GM21526 (cell line): Measurements from ENCODE around the gene XRCC1.

Experiments
- ATAC-seq: cut with Tn5 transposase; IDR thresholded peaks from one replicate; pipeline ENCODE4 v1.9.1; 2021; ENCODE audit warnings: moderate library complexity; ENCODE audit not compliant: unreplicated experiment, low FRiP score

XRCC1 gene

GRCh38 chr19:43578787-43579186, 3.5 kb upstream of the XRCC1 start:
- no peak for ATAC-seq

GRCh38 chr19:43575955-43576878, 890 bp upstream of the XRCC1 start:
- ATAC-seq: no peak

DNA sequence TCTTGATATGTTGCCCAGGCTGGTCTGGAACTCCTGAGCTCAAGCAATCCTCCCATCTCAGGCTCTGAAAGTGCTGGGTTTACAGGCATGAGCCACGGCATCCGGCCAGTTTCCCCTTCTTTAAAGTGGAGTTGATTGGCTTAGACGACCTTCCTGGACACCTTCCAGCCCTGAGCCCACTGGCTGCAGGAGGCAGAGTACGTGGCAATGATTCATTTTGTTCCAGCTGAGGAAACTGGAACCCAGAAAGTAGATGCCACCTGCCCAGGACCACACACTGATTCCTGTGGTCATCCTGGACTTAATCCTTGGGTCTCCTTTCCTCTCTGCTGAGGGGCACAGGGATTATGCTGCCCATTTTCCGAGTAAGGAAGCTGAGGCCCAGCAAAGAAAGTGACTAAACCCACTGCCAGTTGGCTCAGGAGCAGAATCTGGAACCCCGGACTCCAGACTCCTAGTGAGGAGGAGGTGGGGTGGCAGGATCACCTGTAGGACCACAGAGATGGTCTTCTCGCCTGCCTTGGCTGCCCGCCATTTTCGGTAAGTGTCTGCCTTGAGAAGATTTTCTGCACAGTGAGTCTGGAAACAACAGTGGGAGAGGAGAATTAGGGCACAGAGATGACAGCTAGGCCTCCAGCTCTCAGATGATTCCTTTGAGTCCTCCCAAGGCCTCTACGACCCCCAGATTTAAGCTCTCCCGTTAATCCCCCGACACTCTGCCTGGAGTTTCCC, 737 bp downstream of the XRCC1 start:
- no peak for ATAC-seq

DNA sequence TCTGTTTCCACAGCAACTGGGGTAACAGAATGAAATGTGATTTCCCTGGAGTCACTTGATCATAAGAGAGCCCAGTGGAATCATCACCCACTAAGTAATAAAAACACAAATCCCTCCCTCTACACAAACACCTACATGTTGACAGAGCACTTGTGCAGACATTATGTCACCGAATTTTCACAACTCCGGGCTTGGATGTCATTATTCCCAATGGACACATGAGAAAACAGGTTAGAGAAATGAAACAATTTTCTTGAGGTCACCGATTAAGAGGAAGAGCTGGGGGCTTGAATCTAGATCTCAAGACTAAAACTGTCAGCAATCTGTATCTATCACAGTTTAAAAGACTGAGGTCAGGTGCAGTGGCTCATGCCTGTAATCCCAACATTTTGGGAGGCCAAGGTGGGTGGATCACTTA, 3.1 kb downstream of the XRCC1 start:
- ATAC-seq: no peak

- no peak for ATAC-seq
Observed at GRCh38 chr19:43570174-43570791, 5.0 kb downstream of the XRCC1 start.

GRCh38 chr19:43569657-43570056, 5.7 kb downstream of the XRCC1 start:
- no peak for ATAC-seq

- ATAC-seq: no peak
Observed at GRCh38 chr19:43564800-43565199, 10.5 kb downstream of the XRCC1 start.

DNA sequence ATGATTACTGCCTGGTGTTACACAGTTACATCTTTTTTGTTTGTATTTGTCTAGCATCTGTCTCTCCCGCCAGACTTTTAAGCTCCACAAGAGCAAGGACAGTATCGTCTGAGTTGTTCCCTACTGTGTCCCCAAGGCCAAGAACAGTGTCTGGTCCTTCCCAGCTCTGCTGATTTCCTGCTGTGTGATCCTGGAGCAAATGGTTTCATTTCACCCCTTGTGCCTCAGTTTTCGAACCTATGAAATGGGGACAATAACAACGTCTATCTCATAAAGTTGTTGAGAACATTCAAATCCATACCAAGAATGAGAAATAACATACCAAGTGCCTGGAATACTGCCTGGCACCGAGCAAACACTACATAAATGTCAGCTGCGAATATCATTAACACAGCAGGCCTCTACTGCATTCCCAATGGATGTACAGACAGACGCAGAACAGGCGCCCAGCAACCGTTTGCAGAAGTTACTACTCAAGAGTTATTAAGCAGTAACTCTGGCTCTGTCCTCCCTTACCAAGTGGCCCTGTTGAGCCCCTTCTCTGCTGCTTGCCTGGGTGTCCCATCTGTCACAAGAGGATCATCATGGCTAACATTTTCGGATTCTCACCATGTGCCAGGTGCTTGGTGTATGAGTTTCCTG, 11.4 kb downstream of the XRCC1 start:
- no peak for ATAC-seq

DNA sequence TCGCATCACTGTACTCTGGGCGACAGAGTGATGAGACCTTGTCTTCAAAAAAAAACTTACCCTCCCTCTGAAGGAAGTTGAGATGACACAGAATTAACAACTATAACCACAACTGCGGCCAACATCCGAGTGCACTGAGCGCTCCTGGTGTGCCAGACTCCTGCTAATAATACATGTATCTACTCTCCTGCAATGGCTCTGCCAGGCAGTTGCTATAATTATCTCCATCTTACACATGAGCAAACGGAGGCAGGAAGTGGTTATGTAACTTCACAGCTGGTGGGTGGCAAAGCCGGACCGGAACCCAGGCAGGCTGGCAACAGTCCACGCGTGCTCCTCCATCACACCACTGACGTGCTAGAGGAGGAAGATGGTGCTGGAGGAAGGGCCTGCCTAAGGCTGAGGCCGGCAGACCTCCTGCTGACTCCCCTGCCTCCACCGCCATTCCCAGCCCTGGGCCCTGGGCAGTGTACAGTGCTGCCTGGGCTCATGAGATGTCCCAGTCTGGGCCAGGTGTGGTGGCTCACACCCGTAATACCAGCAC, 12.6 kb downstream of the XRCC1 start:
- no peak for ATAC-seq

GRCh38 chr19:43562226-43562697, 13.1 kb downstream of the XRCC1 start:
- ATAC-seq: no peak

DNA sequence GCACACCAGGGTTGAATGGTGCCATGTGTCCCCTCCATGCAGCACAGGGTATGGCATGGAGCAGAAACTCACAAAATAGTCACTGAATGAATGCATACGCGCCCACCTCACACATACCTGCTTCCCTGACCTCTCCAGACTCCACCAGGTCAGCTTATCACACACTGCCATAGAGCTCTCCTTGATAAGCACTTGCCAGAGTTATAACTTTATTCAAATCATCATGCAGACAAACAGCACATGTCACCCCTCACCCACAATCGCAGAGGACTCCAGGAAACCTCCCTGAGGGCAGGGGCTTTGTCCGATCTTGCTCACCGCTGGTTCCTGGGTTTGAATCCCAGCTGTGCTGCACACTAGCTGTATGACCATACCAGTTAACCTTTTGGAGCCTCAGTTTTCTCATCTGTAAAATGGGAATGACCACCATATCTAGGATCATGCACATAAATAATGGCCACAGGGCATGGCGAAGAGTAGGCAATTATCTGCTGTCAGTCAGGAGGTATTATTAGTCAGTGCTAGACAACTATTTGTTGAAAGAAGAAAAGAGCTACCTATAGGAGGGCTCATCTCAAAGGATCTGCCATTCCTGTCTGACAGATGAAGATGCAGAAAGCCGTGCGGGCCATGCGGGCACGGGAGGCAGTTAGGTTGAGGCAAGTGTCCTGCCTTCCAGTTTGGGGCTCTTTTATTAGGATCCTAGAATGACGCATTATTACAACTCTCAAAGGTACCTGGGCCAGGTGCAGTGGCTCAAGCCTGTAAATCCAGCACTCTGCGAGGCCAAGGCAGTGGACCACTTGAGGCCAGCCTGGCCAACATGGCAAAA, 14.0 kb downstream of the XRCC1 start:
- ATAC-seq: no peak

DNA sequence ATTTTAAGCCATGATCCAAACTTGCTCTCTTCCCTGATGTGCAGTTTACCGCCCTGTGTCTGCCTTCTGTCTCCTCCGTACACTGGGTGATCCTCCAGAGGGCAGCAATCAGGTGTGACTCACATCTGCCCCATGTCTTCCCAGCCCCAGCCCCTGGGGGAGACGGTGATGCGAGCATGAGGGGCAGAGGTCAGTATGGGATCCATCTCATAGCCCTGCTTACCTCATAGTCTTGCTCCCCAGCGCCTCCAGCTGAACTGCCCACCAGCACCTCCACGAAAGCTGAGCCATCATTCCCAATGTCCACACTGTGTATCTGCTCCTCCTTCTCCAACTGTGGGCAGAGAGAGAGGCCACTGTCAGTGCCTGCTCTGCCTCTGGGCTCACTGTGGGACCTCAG, 14.6 kb downstream of the XRCC1 start:
- ATAC-seq: no peak

- ATAC-seq: no peak
Observed at GRCh38 chr19:43555185-43555770, 20.0 kb downstream of the XRCC1 start.

DNA sequence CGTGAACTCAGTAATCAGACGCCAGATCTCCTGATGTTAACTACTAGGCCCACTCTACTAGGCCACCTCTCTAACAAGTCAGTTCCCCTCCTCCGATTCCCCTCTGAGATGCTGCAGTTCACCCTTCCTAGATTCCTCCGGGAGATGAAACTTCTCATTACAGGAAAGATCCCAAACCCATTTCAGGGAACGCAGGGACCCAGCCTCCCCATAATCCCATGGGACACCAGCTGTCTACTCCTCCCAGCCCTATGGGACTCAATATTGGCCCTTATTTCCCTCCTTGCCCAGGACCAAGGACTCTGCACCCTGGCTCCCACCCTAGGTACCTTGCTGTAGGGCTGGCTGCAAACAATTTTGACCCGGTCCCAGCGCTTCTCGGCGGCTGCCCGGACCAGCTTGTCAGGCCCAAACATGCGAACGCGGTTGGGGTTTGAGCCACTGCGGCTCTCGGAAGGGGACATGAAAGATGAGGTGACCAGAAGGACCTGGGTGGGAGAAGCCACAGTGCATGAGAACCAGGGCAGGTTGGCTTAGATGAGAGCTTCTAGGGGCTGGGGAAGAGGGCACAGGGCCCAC, 20.9 kb downstream of the XRCC1 start:
- no peak for ATAC-seq

- ATAC-seq: no peak
Observed at GRCh38 chr19:43553656-43554055, 21.7 kb downstream of the XRCC1 start.

GRCh38 chr19:43552616-43553015, 22.7 kb downstream of the XRCC1 start:
- ATAC-seq: no peak

- no peak for ATAC-seq
Observed at GRCh38 chr19:43552198-43552450, 23.2 kb downstream of the XRCC1 start.

DNA sequence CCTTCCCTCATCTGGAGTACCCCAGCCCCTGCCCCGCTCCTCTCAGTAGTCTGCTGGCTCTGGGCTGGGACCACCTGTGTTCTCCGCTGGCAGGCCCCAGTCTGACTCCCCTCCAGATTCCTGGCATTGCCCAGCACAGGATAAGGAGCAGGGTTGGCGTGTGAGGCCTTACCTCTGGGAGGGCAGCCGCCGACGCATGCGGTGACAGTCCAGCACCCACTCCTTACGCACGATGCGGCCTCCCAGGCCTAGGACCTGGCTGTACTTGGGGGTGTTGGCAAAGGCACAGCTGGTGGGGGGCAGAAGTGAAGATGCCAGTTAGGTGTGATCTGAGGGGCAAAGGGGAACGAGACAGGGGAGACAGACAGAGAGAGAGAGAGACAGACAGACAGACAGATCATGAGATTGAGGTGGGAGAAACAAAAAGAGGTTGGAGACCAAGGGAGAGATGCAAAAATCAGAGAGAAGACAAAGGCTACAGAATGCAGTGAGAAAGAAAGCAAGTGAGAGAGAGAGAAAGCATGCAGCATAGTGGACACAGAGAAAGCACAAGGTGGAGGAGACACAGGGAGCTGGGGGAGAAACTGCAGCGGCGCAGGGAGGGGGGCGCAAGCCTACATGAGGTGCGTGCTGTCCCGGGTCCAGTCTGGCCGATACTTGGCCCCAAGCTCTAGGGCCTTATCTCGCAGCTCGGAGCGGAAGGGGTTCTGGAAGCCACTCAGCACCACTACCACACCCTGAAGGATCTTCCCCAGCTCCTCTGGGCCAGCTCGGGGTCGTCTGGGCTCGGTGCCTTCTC, 23.7 kb downstream of the XRCC1 start:
- no peak for ATAC-seq
